ENCODE measurements around the gene TENT5A. TPM values are rescaled to one million over a fixed set of nuclear protein-coding genes. Genes with fewer than 3 reads are reported as not detected.

Gene TENT5A
- total RNA-seq, 1 experiment from 2014 or later = 1.7 TPM

DNA sequence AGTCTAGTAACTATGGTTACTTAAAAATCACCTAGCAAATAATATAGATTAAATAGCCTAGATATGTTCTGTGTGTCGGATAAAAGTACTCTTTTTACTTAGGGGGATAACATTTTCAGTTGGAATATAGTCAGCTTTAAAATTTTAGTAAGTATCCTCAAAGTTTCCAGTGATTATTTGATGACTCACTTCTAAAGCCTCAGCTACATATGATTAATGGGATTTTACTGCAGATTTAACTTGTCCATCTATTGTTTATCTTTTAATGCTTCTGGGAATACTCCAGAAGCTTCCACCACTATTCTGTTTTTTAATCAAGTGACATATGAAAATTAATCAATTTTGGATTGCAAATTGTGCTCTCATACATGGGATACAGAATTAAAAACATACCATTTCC, 8.7 kb upstream of the TENT5A start:
- CTCF ChIA-PET = no interaction called here
- no peaks in the 10 kb centered on the region for H3K9me3 ChIP-seq (ENCODE audit: control insufficient read depth, insufficient read depth, low read depth, low read length)
- H3K36me3 ChIP-seq (ENCODE audit: control insufficient read depth, insufficient read depth, low read length) = no peaks in the 10 kb centered on the region
- peaks cover 3% of the 10 kb centered on the region; the same call in 1 of the 2 replicates for H3K27me3 ChIP-seq (ENCODE audit: control insufficient read depth, insufficient read depth, low read length)
- intact Hi-C loops (cut with micrococcal nuclease; ENCODE audit: unreplicated experiment) (no loop called here), in situ Hi-C loops (cut with HindIII; ENCODE audit: low pct_unique_long_range_greater_than_20kb, low sequenced_read_pairs) (no loop called here)
- H3K4me3 ChIP-seq (ENCODE audit: low read depth in 2 of 2, low read length in 2 of 2) = no peak overlapping the region
- no peaks in the 10 kb centered on the region for H3K4me1 ChIP-seq (ENCODE audit: control insufficient read depth, insufficient read depth, low read length)
- no TSS peak for BruUV-seq (replicated peaks)
- ATAC-seq (no peak), DNase-seq (ENCODE audit: low read depth, low spot score) (no peak)
- TF ChIP-seq, protein P1, sequence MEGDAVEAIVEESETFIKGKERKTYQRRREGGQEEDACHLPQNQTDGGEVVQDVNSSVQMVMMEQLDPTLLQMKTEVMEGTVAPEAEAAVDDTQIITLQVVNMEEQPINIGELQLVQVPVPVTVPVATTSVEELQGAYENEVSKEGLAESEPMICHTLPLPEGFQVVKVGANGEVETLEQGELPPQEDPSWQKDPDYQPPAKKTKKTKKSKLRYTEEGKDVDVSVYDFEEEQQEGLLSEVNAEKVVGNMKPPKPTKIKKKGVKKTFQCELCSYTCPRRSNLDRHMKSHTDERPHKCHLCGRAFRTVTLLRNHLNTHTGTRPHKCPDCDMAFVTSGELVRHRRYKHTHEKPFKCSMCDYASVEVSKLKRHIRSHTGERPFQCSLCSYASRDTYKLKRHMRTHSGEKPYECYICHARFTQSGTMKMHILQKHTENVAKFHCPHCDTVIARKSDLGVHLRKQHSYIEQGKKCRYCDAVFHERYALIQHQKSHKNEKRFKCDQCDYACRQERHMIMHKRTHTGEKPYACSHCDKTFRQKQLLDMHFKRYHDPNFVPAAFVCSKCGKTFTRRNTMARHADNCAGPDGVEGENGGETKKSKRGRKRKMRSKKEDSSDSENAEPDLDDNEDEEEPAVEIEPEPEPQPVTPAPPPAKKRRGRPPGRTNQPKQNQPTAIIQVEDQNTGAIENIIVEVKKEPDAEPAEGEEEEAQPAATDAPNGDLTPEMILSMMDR (IDR thresholded peaks at IDR 0.05) = no peak
- TF ChIP-seq POLR2AphosphoS5 (IDR thresholded peaks at IDR 0.05; ENCODE audit: low read depth, low read length) (no peak), TCF7L2 (IDR thresholded peaks at IDR 0.05; ENCODE audit: low read depth, low read length) (no peak), SIN3A (IDR thresholded peaks at IDR 0.05; ENCODE audit: borderline replicate concordance, insufficient read depth, low read depth, low read length) (no peak)
- TF ChIP-seq, protein P2, sequence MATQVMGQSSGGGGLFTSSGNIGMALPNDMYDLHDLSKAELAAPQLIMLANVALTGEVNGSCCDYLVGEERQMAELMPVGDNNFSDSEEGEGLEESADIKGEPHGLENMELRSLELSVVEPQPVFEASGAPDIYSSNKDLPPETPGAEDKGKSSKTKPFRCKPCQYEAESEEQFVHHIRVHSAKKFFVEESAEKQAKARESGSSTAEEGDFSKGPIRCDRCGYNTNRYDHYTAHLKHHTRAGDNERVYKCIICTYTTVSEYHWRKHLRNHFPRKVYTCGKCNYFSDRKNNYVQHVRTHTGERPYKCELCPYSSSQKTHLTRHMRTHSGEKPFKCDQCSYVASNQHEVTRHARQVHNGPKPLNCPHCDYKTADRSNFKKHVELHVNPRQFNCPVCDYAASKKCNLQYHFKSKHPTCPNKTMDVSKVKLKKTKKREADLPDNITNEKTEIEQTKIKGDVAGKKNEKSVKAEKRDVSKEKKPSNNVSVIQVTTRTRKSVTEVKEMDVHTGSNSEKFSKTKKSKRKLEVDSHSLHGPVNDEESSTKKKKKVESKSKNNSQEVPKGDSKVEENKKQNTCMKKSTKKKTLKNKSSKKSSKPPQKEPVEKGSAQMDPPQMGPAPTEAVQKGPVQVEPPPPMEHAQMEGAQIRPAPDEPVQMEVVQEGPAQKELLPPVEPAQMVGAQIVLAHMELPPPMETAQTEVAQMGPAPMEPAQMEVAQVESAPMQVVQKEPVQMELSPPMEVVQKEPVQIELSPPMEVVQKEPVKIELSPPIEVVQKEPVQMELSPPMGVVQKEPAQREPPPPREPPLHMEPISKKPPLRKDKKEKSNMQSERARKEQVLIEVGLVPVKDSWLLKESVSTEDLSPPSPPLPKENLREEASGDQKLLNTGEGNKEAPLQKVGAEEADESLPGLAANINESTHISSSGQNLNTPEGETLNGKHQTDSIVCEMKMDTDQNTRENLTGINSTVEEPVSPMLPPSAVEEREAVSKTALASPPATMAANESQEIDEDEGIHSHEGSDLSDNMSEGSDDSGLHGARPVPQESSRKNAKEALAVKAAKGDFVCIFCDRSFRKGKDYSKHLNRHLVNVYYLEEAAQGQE (IDR thresholded peaks at IDR 0.05; ENCODE audit: insufficient read depth in 1 of 2, low read depth in 2 of 2, low read length in 1 of 2) = no peak
- POLR2A ChIA-PET = no interaction called here
- H3K27ac ChIP-seq (ENCODE audit: low read length) = no peak overlapping the region

DNA sequence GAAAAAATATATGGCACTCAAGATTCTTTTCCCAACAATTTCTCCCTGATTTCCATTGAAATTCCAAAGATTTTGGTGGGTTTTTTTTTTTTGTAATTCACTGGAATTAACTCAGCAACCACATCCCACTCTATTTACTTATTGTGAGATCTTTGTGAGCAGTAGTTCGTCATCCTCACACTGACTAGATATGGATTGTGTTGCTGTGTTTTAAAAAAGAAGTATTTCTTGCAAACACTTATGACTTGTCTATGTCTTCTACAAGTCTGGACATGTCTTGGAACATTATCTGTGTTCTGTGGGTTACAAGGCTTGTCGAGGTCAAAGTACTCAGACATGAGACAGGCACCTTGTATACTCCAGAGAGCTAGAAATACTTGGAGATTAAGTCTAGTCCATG, 7.3 kb upstream of the TENT5A start:
- no TSS peak for BruUV-seq (replicated peaks)
- H3K27me3 ChIP-seq (ENCODE audit: control insufficient read depth, insufficient read depth, low read length) = peaks cover 5% of the 10 kb centered on the region
- ATAC-seq (no peak), DNase-seq (ENCODE audit: low read depth, low spot score) (no peak)
- intact Hi-C loops (cut with micrococcal nuclease; ENCODE audit: unreplicated experiment) = no loop called here
- no peaks in the 10 kb centered on the region for H3K36me3 ChIP-seq (ENCODE audit: control insufficient read depth, insufficient read depth, low read length)
- H3K9me3 ChIP-seq (ENCODE audit: control insufficient read depth, insufficient read depth, low read depth, low read length) = no peaks in the 10 kb centered on the region
- no peaks in the 10 kb centered on the region for H3K4me1 ChIP-seq (ENCODE audit: control insufficient read depth, insufficient read depth, low read length)
- ChIA-PET CTCF (no interaction called here), POLR2A (no interaction called here)
- in situ Hi-C loops (cut with HindIII; ENCODE audit: low pct_unique_long_range_greater_than_20kb, low sequenced_read_pairs) = no loop called here
- H3K27ac ChIP-seq (ENCODE audit: low read length) = no peak overlapping the region
- no peak for TF ChIP-seq TCF7L2 (IDR thresholded peaks at IDR 0.05; ENCODE audit: low read depth, low read length)
- TF ChIP-seq SIN3A (IDR thresholded peaks at IDR 0.05; ENCODE audit: borderline replicate concordance, insufficient read depth, low read depth, low read length) = no peak
- no peak for TF ChIP-seq POLR2AphosphoS5 (IDR thresholded peaks at IDR 0.05; ENCODE audit: low read depth, low read length)
- TF ChIP-seq, protein P1 (IDR thresholded peaks at IDR 0.05) = no peak
- TF ChIP-seq, protein P2 (IDR thresholded peaks at IDR 0.05; ENCODE audit: insufficient read depth in 1 of 2, low read depth in 2 of 2, low read length in 1 of 2) = no peak
- H3K4me3 ChIP-seq (ENCODE audit: low read depth in 2 of 2, low read length in 2 of 2) = no peak overlapping the region

Data from Panc1 (cell line).